SHP77 treated with DMSO at 0.1 percent for 48 hours (cell line): ENCODE data around the gene DIS3L.
"Not testable (repeated sequence)": the region's sequence is repeated elsewhere in the genome, so short reads cannot be mapped to it uniquely, and the experiment has no call there.

Experiments
- DNase-seq: peaks from one replicate; lab custom pipeline; 2025; lab: John Stamatoyannopoulos, UW

DIS3L gene

DNA sequence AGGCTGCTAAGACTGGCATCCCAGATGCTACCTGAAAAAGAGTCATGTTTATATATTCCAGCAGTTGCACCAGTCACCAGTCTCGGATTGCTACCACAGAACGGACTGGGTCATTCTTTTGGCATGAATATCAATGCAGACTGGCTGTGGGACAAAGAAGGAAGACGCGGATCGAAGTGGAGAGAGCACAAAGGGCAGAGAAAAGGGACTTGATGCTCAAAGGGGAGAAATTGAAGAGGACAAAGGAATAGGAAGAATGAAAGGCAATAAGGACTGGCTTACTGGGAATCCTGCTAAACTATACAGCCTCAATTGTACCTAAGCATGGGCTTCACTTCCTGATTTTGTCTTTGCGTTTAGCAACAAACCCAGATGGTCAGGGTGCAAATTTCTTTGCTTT is 15.3 kb upstream of the DIS3L start:
- DNase-seq, result no peak

DNA sequence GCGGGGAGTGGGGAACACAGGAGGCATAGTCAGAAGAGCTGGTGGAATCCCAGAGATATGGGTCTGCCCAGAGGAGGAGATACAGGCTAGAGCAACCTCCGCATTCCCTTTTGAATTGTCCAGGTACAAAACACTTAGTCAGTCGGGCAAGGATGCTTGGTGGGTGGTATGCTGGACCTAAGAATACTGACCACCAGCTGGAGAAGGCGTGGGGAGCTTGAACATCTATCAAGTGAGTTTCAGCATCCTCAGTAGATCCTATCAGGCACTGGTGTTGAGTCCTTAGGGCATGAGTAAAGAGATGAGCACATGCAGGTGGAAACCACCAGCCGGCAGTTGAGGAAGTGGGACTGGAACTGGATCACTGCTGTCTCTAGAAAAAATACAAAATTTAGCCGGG is 14.7 kb upstream of the DIS3L start:
- no peak for DNase-seq

DNA sequence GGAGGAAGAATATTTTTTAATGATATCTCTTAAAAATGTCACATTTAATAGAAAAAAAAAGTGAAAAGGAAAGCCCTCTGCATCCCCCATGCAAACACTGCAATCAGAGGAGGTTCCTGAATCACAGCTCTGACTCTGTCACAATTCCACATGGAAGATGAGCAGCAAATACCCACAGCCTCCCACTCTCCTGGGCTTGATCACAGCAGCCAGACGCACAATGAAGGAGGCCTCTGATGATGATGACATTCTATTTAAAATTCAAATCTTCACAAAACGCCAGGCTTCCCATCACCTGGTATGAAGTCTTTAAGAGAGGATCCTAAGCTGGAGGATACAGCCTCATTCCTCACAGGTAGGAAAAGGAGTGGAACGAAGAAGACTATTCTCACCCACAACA is 9.1 kb upstream of the DIS3L start:
- no peak for DNase-seq

DNA sequence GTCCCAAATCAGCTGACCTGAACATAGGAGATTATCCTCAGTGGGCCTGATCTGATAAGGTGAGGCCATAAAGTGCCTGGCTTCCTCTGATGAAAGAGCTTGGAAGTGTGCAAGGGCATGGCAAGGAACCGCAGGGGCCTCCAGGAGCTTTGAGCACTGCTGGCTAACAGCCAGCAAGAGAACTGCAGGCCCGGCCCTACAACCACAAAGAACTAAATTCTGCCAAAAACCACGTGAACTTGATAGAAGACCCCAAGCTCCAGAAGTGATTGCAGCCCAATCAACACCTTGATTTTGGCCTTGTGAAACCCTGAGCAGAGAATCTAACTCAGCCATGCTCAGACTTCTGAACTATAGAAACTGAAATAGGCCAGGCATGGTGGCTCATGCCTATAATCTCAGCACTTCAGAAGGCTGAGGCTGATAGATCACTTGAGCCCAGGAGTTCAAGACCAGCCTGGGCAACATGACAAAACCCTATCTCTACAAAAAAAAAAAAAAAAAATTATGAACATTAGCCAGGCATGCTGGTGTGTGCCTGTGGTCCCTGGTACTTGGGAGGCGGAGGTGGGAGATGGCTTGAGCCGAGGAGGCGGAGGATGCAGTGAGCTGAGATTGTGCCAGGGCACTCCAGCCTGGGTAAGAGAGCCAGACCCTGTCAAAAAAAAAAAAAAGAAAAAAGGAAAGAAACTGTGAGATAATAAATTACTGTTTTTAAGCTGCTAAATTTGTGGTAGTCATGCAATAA is 7.7 kb upstream of the DIS3L start:
- DNase-seq, result no peak

DNA sequence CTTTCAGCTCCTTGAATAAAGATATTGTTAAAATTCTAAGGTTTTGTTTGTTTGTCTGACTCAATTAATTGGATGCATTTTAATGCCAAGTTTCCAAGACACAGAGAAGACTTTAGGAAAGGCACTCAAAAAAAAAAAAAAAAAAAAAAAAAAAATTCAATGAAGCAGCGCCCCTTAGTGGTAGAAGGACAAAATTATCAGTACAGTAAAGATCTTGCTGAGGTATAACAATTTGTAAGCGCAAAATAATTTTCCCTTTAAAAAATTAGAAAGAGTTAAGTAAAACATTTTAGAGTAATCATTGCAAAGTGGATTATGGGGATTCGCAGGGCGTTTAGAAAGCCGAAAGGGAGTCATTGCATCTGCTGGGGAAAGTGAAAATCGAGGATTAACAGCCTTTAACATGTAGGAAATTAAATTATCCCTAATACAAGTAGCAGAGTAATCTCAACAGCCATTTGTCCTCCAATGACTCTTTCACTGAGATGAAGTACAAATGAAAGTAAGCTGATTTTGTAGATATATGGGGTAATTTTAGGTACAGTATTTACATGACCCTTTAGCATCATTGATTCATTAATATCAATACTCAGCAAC is 5.8 kb upstream of the DIS3L start:
- DNase-seq, result peak; percentile 12

DNA sequence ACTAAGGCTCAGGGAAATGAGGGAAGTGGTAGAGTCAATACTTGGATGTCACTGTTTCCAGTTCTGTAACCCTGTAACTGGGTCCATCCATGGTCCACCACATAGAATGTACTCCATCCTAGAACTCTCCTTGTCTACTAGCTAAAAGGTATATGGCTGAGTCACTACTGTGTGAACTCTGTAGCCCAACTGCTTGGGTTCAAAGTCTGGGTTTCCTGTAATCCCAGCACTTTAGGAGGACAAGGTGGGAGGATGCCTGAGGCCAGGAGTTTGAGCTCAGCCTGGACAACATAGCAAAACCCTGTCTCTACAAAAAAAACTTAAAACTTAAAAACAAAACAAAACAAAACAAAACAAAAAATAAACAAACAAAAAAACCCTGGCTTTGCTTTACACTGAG is 5.3 kb upstream of the DIS3L start:
- DNase-seq, result no peak

DNA sequence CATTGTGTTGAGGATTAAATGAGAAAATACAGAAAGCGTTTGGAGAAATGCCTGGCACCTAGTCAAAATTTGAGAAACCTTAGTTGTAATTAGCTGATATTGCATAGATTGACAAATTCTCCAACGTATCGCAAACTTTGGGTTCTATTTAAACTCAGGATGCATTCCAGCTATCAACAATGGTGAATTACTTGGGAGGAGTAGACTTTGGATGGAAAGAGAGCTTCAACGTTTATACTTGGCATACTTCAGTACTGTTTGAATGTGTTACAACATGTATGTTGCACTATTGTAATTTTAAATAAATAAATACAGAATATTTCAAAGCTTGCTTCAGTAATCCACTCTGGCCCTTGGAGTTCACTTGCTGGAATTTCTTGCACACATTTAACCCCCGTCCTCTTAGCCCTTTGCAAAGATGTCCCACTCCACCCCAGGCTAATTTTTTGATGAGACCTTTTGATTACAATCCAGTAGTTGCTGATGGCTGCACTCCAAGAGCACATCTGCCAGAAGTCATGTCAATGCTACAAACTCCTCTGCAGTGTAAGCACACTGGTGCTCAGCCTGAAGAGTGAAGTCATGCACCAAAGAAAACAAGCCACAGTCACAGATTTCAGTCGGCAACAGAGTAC is 4.7 kb upstream of the DIS3L start:
- DNase-seq, result no peak

DNA sequence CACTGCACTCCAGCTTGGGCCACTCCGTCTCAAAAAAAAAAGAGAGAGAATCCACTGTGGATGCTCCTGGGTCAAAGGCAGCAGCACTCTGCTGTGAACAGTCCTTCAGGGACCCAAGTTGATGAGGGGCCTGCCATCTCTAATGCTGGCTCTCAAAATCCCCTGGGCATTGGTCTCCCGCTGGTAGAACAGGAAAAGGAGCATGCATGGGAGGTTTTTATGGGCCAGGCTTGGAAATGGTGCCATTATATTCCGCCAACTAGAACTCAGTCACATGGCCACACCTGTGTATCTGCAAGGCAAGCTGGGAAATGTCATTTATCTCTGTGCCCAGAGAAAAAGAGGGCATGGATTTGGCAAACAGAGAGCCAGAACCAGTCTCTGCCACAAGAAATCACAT is 3.4 kb upstream of the DIS3L start:
- DNase-seq, result no peak

DNA sequence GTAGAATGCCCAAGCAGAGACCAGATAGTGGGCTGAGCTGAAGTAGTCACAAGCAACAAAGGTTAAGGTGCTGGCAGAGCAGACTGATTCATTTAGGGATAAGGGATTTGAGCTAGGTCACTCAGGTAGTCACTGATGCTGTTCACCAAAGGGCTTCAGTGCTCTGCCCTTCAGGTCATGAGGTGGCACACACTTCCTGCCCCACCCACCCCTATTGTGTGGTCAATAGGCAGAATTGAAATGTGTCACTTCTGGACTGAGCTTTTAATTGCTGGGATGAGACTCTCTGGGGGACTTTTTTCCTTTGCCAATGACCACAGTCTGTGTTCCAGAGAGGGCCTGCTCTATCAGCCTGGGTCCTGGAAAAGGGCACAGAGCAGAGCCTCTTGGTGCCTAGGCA is 2.9 kb upstream of the DIS3L start:
- DNase-seq, result no peak

DNA sequence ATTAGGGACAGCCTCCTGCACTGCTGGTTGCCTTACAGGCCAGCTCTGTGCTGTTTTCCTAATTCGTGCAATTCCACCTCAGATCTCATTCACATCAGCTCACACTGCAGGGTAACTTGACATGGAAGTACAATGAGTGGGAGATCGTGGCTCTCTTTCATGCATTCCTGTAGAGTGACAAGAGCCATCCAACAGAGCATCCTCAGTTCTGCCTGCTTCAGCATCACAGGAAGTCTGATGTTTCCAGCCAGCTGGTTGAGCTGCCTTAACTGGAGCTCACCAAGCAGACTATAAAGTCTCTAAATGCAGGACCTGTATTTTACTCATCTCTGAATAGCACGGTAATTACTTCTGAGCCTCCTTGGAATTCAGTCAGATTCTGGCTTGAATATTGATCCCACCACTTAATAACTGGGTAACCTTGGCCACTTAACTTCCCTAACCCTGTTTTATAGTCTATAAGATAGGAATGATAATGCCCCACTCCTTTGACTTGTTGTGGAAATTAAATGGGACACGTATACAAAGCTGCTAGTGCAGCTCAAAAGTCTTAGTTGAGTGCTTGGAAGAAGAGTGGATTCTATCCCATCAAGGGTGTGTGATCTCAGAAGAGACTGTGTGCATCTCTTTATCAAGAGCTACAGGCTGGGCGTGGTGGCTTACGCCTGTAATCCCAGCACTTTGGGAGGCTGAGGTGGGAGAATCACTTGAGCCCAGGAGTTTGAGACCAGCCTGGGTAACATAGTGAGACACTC is 1.4 kb upstream of the DIS3L start:
- no peak for DNase-seq

DNA sequence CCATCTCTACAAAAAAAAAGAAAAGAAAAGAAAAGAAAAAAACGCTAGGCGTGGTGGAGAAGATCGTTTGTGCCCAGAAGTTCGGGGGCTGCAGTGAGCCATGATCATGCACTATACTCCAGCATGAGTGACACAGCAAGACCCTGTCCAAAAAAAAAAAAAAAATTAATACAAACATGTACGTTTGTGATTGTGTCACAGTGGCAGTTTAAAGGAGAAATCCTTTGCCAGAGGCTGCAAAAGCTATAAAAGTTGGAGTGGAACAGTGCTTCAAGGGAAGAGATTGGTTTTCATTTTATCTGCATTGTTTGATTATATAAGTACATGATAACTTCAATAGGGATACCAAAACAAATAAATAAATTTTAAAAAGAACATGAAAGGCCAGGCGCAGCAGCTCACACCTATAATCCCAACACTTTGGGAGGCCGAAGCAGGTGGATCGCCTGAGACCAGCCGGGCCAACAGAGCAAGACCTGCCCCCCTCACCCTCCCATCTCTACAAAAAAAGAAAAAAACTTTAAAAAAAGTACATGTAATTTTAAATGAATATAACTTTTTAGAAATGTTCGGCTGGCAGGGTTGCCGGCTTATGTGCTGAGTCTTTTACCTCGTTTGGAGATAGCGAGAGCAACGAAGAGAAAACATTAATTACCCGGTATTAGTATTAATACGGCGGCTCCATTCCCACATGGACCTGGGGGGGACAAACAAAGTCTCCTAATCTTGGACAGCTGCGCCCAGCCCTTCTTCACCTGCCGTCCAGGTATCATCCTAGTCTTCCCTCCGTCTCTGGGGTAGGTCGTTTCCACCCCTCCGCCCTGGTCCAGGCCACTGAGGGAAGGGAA is 573 bp upstream of the DIS3L start:
- DNase-seq, result no peak

DNA sequence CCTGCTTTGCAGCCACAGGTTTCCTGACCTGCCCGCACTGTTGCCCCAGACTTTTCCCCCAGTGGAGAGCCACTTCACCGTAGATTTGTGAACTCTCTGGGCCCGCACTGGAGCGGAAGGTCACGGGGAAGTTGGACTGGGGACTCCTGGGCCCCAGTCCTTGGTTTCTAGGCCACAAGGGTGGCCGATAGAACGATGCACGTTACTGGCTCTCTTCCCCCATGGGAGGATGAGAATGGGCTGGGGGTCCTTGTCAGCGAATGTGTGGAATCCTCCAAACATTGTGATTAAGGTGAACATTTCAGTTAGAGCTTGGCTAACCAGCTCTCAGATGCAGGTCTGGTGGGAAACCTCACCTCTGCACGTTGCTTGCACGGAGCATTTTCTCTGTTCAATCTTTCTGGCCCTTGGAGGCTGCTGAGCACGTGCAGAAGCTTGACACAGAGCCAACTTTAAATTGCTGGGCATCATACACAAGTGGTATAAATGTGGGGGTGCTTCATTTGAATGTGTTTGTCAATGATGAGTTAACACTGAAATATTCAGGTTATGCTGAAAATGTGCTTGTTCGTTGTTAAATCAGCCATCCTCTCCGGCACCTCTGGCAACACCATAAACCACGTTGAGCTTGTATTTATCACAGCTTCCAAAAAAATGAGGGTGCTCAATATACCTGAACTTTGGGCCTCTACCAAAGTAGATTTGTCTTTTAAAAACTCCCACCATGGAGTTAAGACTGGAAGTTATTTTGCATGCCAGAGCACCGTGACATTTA is 976 bp downstream of the DIS3L start:
- DNase-seq, result peak; percentile 58

DNA sequence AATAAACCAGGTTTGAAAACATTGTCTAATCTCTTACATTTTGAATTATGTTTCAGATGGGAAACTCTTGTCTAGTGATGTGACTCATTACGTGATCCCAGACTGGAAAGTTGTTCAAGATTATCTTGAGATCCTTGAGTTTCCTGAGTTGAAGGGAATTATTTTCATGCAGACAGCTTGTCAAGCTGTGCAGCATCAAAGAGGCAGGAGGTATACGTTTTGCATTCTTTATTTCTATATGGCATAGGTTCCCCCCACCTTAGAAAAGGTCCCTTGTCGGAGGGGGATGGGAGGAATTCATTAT is 1.5 kb downstream of the DIS3L start:
- no peak for DNase-seq

DNA sequence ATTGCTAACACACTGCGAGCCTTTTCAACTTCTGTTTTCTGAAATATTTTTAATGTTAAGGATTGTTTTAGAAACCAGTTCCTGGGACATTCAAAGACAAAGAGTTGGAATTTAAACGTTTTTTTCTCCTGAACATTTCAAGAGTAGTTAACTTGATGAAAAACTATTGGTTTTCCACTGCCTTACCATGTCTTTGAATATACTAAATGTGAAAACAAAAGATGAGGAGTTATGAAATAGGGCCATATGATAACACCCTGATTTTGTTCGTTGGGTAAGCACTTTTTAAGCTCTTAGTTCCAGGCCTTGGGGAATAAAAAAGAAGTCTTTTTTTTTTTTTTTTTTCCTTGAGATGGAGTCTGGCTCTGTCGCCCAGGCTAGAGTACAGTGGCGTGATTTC is 2.8 kb downstream of the DIS3L start:
- no peak for DNase-seq

DNA sequence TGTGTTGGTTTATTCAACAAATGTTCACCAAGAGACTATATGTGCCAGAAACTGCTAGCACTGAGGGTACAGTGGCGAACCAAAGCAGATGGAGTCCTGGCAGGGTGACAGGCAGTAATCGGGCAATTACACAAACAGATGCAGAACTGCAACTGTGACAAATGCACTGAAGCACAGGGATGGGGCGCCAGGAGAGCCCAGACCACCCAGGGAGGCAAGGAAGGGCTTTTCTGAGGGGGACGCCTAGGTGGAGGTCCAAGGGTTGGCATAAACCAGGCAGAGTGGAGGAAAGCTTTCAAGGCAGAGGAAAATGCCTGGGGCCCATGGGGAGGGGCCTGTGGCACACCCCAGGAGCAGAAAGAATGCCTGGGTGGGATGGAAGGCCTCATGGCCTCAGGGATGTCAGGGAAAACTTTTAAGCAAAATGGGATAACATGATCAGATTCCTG is 5.5 kb downstream of the DIS3L start:
- no peak for DNase-seq

DNA sequence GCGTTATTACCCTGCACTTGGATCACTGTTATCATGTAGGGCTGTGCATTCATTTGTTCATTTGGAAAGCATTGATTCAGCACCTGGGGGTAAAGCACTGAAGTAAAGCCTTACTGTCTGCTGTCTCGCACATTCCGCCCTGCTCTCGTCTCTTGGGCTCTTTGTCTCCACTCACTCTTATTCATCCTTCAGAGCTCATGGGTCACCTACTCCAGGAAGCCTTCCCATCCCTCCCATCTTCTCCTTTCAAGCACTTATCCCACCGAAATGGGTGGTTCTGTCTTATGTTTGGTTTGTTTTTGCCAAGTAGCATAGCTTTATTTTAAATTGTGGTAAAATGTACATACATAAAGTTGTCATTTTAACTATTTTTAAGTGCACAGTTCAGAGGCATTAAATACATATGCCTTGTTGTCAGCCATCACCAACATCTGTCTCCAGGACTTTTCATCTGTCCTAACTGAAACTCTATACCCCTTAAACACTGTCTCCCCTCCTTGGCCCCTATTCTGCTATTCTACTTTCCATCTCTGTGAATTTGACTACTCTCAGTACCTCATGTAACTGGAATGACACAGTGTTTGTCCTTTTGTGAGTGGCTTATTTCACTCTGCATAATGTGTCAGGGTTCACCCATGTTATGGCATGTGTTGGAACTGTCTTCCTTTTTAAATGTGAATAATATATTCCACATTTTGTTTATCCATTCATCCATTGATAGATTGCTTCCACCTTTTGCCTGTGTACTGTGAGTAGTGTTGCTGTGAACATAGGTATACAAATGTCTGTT is 9.3 kb downstream of the DIS3L start:
- DNase-seq, result no peak

DNA sequence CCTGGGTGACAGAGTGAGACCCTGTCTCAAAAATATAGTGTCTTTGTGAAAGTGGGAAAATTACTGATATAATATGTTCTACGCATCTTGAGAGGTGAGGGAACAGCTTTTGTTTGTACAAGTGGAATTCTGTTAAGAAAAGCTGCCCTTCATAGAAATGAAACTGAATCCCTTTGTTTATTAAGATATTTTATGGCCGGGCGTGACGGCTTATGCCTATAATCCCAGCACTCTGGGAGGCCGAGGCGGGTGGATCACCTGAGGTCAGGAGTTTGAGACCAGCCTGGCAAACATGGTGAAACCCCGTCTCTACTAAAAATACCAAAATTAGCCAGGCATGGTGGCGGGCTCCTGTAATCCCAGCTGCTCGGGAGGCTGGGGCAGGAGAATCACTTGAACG is 11.1 kb downstream of the DIS3L start:
- not testable (repeated sequence) for DNase-seq

DNA sequence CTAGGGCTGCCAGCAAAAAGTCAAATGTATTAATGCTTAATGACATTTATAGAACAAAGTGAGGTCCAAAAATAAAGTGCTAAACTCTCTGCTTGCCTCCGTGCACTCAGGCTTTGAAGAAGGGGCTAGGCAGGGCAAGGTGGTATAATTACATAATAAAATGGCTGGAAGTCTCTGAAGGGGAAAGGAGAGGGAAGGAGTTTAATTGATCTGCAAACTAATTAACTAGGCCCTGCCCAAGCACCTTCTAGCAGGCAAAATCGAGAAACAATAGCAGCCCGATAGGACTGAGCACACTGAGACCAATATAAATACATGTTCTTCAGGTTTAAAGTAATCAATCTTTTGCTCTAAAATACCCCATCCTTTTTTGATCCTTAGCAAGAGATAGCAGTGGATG is 13.0 kb downstream of the DIS3L start:
- no peak for DNase-seq

DNA sequence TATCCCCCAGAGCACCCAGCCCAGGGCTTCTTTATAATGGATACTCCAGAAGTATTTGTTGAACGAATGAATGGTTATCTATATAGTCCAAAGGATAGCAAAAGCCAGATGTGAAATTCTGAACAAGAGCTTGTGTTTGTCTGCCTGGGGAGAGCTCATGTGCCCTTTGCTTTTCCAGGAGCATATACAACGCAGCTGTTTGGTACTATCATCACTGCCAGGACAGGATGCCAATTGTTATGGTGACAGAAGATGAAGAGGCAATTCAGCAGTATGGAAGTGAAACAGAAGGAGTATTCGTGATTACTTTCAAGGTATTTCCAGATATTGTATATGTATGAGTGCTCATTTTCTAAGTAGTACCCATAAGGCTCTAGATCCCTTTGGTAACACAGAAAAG is 15.2 kb downstream of the DIS3L start:
- DNase-seq, result no peak

DNA sequence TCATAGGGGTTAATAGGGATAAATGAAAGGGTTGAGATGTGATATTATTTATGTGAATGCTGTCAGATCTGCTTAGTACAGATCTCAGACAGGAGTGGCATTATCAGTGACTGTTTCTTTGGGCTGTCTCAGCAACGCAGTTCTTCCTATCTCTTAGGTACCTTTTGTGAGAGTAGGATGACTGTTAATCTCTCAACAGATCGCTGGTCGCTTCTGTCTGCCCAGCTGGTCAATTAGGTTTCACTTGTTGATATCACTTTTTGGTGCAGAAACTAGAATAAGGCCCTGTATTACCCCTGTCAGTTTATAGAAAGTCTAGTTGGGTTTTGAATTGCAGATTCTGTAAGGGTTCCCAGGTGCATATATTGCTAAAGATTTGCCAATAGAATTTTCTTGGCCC is 16.5 kb downstream of the DIS3L start:
- DNase-seq, result no peak

DNA sequence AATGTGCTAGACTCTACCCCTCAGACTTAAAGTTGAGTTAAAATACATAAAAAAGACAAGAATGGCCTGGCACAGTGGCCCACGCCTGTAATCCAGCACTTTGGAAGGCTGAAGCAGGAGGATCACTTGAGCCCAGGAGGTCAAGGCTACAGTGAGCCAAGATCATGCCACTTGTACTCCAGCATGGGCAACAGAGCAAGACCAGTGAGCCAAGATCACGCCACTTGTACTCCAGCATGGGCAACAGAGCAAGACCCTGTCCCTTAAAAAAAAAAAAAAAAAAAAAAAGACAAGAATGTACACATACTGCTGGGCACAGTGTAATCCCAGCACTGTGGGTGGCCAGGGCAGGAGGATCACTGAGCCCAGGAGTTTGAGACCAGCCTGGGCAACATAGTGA is 17.4 kb downstream of the DIS3L start:
- no peak for DNase-seq
